NCI-H526 treated with DMSO at 0.1 percent for 48 hours (cell line): ENCODE data around the gene CDK7.
"Not testable (repeated sequence)": the region's sequence is repeated elsewhere in the genome, so short reads cannot be mapped to it uniquely, and the experiment has no call there.

Experiments used
- DNase-seq: peaks from one replicate; lab custom pipeline; 2025; lab: John Stamatoyannopoulos, UW

Gene CDK7

DNA sequence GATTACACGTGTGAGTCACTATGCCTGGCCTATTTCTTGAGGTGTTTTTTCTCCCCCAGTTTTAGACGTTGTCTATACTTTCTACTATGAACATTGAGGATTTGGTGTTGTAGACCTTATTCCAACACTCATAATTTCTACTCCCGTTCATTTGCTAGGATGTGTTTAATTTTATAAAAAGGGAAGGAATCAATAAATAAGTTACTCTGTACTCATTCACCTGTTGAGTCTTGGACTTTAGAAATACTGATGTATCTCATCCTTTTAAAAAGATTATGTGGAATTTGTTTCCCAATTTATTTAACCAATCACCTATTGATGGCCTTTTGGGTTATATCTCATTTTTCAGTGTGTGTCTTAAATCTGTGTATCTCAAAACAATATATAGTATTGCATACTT, 3.2 kb downstream of the CDK7 start:
- no peak for DNase-seq

DNA sequence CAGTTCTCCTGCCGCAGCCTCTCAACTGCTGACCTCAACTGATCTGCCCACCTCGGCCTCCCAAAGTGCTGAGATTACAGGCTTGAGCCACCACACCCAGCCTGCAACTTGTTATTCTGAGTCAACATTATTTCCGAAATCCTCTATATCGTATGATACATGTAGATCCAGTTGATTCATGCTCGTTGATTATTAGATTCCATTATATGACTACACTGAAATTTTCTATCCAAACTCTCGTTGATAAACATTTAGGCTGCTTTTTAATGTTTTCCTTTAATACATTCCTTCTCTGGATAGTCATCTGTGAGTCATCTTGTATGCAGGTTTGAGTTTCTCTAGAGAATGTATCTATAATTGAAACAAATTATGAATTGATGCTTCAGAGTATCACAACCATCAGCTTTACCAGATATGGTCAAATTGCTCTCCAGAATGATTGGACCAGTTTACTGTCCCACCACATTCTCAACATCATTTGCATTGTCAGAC, 4.1 kb downstream of the CDK7 start:
- DNase-seq, result no peak

DNA sequence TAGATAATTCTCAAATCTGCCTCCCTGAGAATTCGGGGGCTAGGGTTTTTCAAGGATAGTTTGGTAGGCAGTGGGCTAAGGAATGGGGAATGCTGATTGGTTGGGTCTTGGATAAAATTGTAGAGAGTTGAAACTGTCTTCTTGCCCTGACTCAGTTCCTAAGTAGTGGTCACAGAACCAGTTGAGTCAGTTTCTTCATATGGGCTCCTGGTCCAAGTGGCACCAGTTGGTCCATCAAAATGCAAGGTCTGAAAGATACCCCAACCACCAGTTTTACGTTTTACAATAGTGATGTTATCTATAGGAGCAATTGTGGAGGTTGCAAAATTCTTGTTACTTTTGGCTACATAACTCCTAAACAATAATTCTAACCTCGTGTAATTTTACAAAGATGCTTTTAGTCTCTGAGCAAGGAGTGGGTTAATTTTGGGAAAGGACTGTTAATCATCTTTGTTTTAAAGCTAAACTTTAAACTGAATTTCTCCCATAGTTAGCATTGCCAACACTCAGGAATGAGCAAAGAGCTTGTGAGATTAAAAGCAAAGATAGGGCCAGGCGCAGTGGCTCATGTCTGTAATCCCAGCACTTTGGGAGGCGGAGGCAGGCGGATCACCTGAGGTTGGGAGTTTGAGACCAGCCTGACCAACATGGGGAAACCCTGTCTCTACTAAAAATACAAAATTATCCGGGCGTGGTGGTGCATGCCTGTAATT, 7.7 kb downstream of the CDK7 start:
- DNase-seq, result no peak

DNA sequence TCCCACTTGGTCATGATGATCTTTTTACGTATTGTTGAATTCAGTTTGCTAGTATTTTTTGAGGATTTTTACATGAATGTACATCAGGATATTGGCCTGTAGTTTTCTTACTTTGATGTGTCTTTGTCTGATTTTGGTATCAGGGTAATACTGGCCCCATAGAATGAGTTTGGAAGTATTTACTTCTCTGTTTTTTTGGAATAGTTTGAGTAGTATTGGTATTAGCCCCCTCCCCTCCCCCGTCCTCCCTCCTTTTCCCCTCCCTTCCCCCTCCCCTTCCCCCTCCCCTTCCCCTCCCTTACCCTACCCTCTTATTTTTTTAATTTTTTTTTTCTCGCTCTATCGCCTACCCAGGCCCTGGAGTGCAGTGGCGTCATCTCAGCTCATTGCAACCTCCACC, 10.3 kb downstream of the CDK7 start:
- DNase-seq, result no peak

DNA sequence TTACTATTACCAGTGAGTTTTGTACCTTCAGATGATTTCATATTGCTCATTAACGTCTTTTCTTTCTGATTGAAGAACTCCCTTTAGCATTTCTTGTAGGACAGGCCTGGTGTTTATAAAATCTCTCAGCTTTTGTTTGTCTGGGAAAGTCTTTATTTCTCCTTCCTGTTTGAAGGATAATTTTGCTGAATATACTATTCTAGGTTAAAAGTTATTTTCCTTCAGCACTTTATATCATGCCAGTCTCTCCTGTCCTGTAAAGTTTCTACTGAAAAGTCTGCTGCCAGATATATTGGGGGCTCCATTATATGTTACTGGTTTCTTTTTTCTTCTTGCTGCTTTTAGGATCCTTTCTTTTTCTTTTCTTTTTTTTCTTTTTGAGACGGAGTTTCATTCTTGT, 13.3 kb downstream of the CDK7 start:
- no peak for DNase-seq

DNA sequence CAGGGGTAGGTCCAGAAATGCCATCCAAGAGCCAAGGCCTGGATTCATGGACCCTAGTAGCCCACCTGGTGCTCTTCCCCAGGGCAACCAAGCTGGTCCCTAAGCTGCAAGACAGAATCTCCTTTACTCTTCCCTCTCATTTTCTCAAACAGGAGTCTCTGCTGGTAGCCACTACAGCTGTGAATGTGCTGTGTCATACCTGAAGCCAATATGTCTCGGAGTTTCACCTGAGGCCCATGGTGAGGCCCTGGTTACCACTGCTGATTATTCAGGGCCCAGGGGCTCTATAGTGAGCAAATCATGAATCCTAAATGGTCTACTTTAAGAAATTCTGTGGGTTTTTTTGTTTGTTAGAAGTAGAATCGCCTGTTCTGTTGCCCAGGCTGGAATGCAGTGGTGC, 15.9 kb downstream of the CDK7 start:
- DNase-seq, result no peak

DNA sequence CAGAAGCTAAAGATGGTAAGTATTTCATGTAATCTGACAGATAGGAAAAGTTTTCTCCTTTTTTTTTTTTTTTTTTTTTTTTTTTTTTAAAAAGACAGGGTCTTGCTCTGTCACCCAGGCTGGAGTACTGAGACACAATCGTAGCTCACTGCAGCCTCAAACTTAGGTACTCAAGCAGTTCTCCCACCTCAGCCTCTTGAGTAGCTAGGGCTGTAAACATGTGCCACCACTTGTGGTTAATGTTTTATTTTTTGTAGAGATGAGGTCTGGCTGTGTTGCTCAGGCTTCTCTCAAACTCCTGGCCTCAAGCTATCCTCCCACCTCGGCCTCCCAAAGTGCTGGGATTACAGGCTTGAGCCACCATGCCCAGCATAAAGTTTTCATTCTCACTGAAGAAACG, 17.8 kb downstream of the CDK7 start:
- no peak for DNase-seq

DNA sequence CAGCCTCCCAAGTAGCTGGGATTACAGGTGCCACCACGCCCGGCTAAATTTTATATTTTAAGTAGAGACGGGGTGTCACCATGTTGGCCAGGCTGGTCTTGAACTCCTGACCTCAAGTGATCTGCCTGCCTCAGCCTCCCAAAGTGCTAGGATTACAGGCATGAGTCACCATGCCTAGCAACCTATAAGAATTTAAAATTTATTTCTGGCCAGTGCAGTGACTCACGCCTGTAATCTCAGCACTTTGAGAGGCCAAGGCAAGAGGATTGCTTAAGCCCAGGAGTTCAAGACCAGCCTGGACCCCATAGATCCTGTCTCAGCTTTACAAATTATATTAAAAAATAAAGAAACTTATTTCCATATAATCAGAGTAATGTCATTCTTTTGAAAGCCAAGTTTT, 21.3 kb downstream of the CDK7 start:
- not testable (repeated sequence) for DNase-seq

DNA sequence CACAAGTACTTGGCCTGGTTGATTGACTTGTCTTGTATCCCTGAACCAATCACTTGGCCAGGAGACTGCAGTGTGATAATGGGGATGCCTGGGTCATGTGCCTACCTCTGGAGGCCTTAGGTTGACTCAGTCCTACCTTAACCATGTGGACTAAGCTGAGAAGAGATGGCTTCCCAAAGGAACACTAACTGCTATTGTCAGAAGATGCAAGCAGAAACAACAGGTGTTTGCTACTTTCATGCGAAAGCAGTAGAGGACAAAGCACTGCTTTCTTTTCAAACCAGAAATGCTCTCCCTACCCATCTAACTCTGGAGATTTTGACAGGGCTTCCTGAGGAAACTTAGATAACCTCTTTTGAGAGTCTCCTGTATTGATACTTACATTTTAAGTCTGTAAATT, 22.9 kb downstream of the CDK7 start:
- no peak for DNase-seq

DNA sequence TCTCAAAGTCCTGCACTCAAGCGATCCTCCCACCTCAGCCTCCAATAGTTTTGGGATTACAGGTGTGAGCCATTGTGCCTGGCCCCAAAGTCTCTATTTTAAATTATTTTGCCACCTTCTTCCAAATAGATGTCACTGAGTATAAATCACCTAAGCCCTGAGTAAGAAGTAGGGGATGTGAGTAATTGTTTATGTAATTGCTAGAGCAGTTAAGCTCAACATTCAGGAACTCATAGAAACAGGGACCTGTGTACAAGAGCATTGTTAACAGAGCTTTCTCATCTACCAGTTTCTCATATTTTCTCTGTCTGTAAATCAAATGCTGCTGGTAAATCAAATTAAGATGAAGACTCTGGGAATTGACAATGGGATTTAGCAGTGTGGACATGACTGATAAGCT, 26.3 kb downstream of the CDK7 start:
- DNase-seq, result no peak

DNA sequence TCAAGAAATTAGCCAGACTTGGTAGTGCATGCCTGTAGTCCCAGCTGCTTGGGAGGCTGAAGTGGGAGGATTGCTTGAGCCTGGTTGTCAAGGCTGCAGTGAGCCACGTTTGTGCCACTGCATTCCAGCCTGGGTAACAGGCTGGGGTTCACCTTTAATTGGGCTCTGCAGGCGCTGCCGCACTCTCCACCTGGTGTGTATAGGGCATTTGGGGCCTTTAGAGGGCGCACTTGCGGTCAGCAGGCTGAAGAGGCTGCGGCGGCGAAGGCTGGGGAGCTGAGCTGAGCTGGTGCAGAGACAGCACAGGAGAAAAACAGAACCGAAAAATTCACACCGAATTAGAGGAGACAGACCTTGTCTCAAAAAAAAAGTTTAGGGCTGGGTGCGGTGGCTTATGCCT, 31.2 kb downstream of the CDK7 start:
- no peak for DNase-seq

DNA sequence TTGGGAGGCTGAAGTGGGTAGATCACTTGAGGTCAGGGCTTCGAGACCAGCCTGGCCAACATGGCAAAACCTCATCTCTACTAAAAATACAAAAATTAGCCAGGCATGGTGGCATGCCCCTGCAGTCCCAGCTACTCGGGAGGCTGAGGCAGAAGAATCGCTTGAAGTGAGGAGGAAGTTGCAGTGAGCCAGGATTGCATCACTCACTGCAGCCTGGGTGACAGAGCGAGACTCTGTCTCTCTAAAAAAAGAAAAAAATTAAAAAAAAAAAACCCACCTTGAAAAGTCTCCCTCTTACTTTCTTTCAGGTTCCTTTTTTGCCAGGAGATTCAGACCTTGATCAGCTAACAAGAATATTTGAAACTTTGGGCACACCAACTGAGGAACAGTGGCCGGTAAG, 34.2 kb downstream of the CDK7 start:
- DNase-seq, result no peak

DNA sequence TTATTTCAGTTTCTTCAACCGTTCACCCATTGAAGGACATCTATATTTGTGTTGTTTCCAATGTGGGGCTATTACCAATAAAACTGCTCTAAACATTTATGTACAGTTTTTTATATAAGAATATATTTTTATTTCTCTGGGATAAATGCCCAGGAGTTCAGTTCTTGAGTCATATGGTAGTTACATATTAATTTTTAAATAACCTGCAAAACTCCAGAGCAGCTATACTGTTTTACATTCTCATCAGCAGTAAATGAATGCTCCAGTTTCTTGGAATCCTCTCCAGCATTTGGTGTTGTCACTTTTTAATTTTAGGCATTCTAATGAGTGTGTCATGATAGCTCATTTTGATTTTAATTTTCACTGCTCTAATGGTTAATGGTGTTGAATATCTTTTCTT, 36.2 kb downstream of the CDK7 start:
- no peak for DNase-seq

DNA sequence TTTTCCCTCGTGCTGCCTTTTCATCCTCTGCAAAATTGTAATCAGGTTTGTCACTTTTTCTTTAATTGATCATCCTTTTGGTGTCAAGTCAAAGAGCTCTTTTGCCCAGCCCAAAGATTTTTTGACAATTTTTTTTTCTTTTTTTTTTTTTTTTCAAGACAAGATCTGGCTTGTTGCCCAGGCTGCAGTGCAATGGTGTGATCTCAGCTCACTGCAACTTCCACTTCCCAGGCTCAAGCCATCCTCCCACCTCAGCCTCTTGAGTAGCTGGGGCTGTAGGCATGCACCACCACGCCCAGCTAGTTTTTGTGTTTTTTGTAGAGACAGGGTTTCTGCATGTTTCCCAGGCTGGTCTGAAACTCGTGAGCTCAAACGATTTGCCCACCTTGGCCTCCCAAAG, 36.7 kb downstream of the CDK7 start:
- no peak for DNase-seq

DNA sequence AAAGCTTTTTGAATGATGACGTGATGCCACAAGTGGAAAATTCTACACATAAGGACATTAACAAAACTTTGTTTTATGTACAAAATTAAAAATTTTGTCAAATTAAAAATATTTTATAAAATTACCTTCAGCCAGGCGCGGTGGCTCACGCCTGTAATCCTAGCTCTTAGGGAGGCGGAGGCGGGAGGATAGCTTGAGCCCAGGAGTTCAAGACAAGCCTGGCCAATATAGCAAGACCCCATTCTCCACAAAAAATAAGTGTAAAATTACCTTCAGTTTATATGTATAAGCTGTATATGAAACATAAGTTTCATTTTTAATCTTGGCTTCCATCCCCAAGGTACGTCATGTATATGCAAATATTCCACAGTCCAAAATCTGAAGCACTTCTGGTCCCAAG, 40.9 kb downstream of the CDK7 start:
- no peak for DNase-seq

DNA sequence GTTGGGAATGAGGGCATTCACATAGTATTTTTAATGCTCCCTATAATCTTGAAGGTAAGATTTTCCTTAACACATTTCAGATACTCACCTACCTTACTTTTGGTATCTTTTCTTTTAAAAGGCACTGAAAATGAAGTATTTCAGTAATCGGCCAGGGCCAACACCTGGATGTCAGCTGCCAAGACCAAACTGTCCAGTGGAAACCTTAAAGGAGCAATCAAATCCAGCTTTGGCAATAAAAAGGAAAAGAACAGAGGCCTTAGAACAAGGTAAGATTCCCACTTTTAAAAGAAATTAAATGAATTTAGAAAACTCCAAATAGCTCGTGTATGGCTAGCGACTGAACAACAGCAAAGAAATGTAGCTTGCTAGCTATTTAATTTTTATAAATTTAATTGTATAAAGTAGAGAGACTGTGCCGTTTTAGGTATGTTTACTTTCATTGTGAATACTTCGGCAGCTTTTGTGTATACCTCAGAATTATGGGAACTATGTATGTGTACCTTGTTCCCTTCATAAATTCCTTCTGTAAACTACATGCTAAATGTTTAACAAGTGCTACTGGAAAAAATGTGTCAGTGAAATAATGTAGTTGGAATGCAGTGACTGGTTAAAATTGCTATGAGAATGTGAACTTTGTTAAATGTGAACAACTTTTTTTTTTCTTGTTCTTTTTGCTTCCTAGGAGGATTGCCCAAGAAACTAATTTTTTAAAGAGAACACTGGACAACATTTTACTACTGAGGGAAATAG, 41.9 kb downstream of the CDK7 start:
- no peak for DNase-seq

DNA sequence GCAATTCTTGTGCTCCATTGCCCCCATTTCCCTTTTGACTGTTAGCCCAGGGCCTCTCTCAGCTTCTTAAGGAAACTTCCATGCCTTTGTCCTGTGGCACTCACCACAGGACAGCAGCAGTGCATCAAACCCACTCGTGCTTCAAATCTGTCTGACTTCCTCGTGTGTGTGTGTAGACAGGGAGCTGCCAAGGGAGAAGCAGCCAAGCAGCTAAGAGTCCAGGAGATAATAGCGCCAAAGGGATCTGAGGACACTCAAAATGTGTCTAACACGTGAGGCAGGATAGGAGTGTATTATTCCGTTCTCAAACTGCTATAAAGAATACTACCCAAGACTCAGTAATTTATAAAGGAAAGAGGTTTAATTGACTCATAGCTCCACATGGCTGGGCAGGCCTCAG, 44.8 kb downstream of the CDK7 start:
- DNase-seq, result no peak

DNA sequence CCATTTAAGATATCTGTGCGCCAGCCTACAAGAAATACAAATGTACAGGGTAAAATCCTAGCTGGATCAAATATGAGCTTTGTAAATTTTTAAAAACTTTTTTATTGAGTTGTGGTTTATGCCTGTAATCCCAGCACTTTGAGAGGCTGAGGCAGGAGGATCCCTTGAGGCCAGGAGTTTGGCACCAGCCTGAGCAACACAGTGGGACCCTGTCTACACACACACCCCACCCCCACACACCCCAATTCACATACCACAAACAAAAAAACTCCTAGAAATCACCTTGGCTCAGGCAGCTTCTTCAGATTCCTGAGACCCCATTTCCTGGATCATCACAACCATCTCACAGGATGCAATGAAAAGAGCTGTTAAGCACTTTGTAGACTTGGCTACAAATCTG, 46.4 kb downstream of the CDK7 start:
- DNase-seq, result no peak

DNA sequence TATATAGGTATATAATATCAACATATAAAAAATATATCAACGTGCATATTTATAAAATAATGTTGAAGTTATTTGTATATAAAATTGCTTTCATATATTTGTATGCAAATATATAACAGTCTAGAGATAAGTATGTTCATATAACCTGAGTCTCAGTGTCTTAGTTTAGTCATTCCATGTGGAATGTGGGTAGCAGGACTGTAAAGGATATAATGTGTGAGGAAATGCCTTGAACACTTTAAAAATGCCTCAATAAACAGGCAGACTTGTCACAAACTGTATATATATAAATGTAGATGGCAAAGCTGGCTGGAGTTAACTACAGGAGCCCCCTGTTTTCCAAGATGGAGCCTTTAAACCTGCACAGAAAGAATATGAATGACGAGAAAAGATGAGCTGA, 49.5 kb downstream of the CDK7 start:
- DNase-seq, result no peak

DNA sequence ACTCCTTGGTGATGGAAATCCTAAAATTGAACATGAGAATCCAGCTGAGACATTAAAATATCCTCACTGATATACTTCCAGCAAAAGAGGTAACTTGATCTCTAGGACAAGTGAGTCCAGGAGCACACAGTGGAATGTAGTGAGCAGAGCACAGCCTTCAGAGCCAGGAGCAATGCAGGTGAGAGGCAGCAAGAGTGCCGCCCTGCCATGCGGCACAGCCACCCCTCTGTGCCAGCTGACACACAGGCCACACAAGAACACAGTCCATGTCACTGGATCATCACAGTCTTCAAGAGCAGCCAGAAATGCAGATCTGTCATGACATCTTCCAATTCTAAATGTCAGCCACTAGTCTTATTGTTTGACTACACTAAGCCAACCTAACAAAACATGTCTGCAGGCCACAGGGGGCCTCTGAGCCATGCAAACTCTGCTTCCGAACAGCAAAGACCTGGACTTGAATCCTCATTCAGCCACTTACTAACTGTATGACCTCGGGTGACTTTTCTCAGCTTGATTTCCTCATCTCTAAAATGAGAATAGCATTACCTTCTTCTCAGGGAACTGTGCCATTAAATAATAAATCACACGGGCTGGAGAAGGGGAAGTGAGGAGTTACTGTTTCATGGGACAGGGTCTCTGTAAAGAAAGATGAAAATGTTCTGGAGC, 50.9 kb downstream of the CDK7 start:
- no peak for DNase-seq

DNA sequence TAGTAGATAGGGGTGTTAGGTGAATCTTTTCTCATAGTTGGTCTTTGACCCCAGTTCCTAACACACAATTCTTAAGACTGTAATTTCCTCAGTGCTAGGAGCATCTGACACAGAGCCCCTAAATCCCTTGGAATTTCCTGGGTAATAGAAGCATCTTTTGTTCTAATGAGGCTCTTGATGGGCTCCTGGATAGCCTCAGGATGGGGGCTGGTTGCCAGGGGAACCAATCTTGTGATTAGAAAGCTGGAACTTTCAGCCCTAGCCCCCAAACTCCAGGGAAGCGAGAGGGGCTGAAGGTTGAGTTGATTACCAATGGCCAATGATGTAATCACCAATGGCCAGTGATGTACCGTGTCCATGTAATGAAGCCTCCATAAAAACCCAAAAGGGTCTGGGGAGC, 53.4 kb downstream of the CDK7 start:
- no peak for DNase-seq

DNA sequence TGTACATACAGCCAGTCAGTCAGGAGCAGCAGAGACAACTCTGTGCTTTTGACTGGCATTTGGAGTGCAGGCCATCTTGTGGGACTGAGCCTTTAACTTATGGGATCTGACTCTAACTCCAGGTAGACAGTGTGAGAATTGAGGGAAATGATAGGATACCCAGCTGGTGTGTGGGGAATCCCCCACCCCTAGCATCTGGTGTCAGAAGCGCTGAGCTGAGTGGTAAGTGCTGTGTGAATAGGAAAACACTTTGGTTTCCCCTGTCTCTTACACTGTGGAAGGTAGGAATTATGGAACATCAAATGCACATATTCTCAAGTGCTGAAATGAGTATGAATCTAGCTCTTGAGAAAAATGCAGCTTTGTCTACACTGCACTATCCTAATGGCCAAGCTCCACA, 54.0 kb downstream of the CDK7 start:
- no peak for DNase-seq

DNA sequence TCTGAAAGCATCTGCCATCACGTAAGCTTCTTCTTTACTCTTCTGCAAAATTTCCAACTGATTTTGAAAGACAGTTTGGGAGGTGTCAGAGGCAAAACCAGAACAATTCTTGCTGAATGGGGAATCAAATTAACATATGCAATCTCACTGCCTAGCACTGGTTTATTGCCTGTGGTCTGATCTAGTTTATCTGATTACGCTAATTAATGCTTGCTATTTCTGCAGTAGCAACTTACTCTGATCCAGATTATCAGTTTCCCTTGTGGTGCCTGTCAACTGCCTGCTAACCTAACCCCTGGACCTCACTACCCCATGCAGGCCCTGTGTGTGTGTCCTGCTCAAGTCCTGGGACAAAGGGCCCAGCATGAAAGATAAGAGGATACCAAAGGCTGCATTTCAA, 57.6 kb downstream of the CDK7 start:
- no peak for DNase-seq
